Endodermal cell (in vitro differentiated cells): ENCODE results near the gene CHRM2. TPM values are rescaled to one million over a fixed set of nuclear protein-coding genes. Genes with fewer than 3 reads are reported as not detected.

Experiments
- DNase-seq: peaks from one replicate; pipeline ENCODE4 v3.0.0-alpha.2; 2017
- H3K27ac ChIP-seq: 2 replicates; pipeline ENCODE4 v1.5.1; 2013; ENCODE audit warnings: mild to moderate bottlenecking, low read depth, low read length, moderate library complexity
- H3K27me3 ChIP-seq: 2 replicates; pipeline ENCODE4 v1.6.1; 2013; ENCODE audit warnings: mild to moderate bottlenecking, low read length, moderate library complexity; ENCODE audit not compliant: insufficient read depth, control insufficient read depth, poor library complexity, severe bottlenecking
- H3K36me3 ChIP-seq: 2 replicates; pipeline ENCODE4 v1.7.0; 2013; ENCODE audit warnings: mild to moderate bottlenecking, low read length, moderate library complexity; ENCODE audit not compliant: control insufficient read depth, insufficient read depth
- H3K4me1 ChIP-seq: one replicate; pipeline ENCODE4 v1.7.0; 2013; ENCODE audit warnings: low read length; ENCODE audit not compliant: control insufficient read depth, insufficient read depth
- H3K4me3 ChIP-seq: 2 replicates; pipeline ENCODE4 v1.5.1; 2013; ENCODE audit warnings: mild to moderate bottlenecking, low read length, moderate library complexity
- H3K9ac ChIP-seq: 2 replicates; pipeline ENCODE4 v1.6.1; 2013; ENCODE audit warnings: mild to moderate bottlenecking, low read length, moderate library complexity; ENCODE audit not compliant: poor library complexity, severe bottlenecking; ENCODE audit errors: extremely low read depth
- H3K9me3 ChIP-seq: 2 replicates; pipeline ENCODE4 v1.6.1; 2013; ENCODE audit warnings: mild to moderate bottlenecking, low read length, moderate library complexity; ENCODE audit not compliant: control insufficient read depth
- H3K27ac Mint-ChIP-seq: 2 replicates; pipeline ENCODE4 v1.8.0; 2020; ENCODE audit warnings: mixed read lengths
- H3K27me3 Mint-ChIP-seq: 2 replicates; pipeline ENCODE4 v1.8.0; 2021; ENCODE audit warnings: mild to moderate bottlenecking, mixed read lengths; ENCODE audit not compliant: insufficient read depth
- H3K36me3 Mint-ChIP-seq: 2 replicates; pipeline ENCODE4 v1.8.0; 2020; ENCODE audit warnings: low read depth, mixed read lengths
- H3K4me1 Mint-ChIP-seq: 2 replicates; pipeline ENCODE4 v1.8.0; 2020; ENCODE audit warnings: mixed read lengths
- H3K4me3 Mint-ChIP-seq: 2 replicates; pipeline ENCODE4 v1.8.0; 2020; ENCODE audit warnings: mild to moderate bottlenecking, moderate library complexity, mixed read lengths
- H3K9me3 Mint-ChIP-seq: 2 replicates; pipeline ENCODE4 v1.8.0; 2020; ENCODE audit warnings: mild to moderate bottlenecking, mixed read lengths
- WGBS, 2 experiments: methylation state at CpG; one replicate each; pipeline versions ENCODE4 v1.1.5 to v1.1.7; 2013; ENCODE audit warnings: missing lambda C conversion rate in 2 of 2, mixed read lengths in 1 of 2; ENCODE audit not compliant: insufficient coverage in 1 of 2, insufficient read length in 1 of 2; 5-methylcytosine and 5-hydroxymethylcytosine counted together
- total RNA-seq, 2 donors: library from RNA; stranded (reverse); fragmentation: NEBNext Ultra II Directional in 1 of 2; extraction: Animal tissue kit (Norgen Biotek cat#: 25700) in 1 of 2; gene quantifications; 2 replicates in 1 of 2; 3 replicates in 1 of 2; pipeline ENCODE4 v1.2.1, GENCODE V29; 2021
- TF ChIP-seq, protein P1 (sequence below): fragments of 200-600 bp; sonication (generic); conservative IDR thresholded peaks from 2 replicates; pipeline ENCODE4 v1.5.0; 2021; ENCODE audit warnings: antibody characterized with exemption, mild to moderate bottlenecking

Gene CHRM2
- total RNA-seq, 2 donors from 2014 or later: not detected

DNA sequence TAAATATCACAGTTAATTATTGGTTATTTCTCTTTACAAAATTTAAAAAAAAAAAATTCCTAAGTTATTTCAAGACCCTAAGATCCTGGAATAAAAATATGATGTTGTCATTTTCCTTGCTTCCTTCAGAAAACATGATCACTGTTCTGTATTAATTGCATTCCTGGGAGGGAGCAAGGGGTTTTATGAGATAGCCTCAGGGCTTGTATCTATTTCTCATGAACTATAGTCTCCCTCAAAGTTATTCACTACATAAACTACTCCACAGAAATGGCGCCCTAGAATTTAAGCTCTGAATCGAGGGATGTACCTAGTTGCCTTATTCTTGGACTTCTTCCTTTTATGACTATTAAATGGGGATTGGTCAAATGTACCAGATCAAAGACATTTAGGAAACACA is 170.3 kb downstream of the CHRM2 start:
- Mint-ChIP-seq H3K36me3 (no peaks in the 10 kb centered on the region), H3K9me3 (no peaks in the 10 kb centered on the region), H3K4me3 (no peak overlapping the region), H3K27me3 (no peaks in the 10 kb centered on the region), H3K27ac (no peak overlapping the region), H3K4me1 (peaks cover 20% of the 10 kb centered on the region)
- WGBS, 2 experiments: 90% methylated on average over 2 of the region's 2 CpGs; no CpG with 5 or more reads in 1 of the 2 experiments
- Histone ChIP-seq H3K36me3 (no peaks in the 10 kb centered on the region), H3K4me1 (peaks cover 2% of the 10 kb centered on the region), H3K9me3 (peaks cover 3% of the 10 kb centered on the region), H3K4me3 (no peak overlapping the region), H3K9ac (no peak overlapping the region), H3K27ac (no peak overlapping the region), H3K27me3 (no peaks in the 10 kb centered on the region)
- TF ChIP-seq, protein P1, sequence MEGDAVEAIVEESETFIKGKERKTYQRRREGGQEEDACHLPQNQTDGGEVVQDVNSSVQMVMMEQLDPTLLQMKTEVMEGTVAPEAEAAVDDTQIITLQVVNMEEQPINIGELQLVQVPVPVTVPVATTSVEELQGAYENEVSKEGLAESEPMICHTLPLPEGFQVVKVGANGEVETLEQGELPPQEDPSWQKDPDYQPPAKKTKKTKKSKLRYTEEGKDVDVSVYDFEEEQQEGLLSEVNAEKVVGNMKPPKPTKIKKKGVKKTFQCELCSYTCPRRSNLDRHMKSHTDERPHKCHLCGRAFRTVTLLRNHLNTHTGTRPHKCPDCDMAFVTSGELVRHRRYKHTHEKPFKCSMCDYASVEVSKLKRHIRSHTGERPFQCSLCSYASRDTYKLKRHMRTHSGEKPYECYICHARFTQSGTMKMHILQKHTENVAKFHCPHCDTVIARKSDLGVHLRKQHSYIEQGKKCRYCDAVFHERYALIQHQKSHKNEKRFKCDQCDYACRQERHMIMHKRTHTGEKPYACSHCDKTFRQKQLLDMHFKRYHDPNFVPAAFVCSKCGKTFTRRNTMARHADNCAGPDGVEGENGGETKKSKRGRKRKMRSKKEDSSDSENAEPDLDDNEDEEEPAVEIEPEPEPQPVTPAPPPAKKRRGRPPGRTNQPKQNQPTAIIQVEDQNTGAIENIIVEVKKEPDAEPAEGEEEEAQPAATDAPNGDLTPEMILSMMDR: no peak
- no peak for DNase-seq

- WGBS, 2 experiments: 81 to 93% methylated on average over 7 of the region's 7 CpGs
- Mint-ChIP-seq H3K27ac (no peak overlapping the region), H3K4me1 (peaks cover 20% of the 10 kb centered on the region), H3K9me3 (peaks cover 11% of the 10 kb centered on the region), H3K36me3 (peaks cover 3% of the 10 kb centered on the region), H3K4me3 (no peak overlapping the region), H3K27me3 (no peaks in the 10 kb centered on the region)
- Histone ChIP-seq H3K9ac (no peak overlapping the region), H3K27ac (no peak overlapping the region), H3K4me1 (peaks cover 2% of the 10 kb centered on the region), H3K4me3 (no peak overlapping the region), H3K9me3 (peaks cover 23% of the 10 kb centered on the region), H3K36me3 (no peaks in the 10 kb centered on the region), H3K27me3 (no peaks in the 10 kb centered on the region)
- TF ChIP-seq, protein P1: no peak
- DNase-seq: no peak
Measured at GRCh38 chr7:137040745-137041144, 172.3 kb downstream of the CHRM2 start.

- Mint-ChIP-seq H3K27me3 (no peaks in the 10 kb centered on the region), H3K36me3 (peaks cover 3% of the 10 kb centered on the region), H3K9me3 (peaks cover 13% of the 10 kb centered on the region), H3K4me3 (no peak overlapping the region), H3K27ac (no peak overlapping the region), H3K4me1 (peaks cover 24% of the 10 kb centered on the region)
- 97% methylated on average over 3 of the region's 3 CpGs; no CpG with 5 or more reads in 1 of the 2 experiments for WGBS, 2 experiments
- TF ChIP-seq, protein P1: no peak
- Histone ChIP-seq H3K27ac (no peak overlapping the region), H3K36me3 (no peaks in the 10 kb centered on the region), H3K4me1 (peaks cover 8% of the 10 kb centered on the region), H3K9ac (no peak overlapping the region), H3K27me3 (no peaks in the 10 kb centered on the region), H3K4me3 (peak overlapping the region; percentile 21), H3K9me3 (peaks cover 25% of the 10 kb centered on the region)
- no peak for DNase-seq
Measured at GRCh38 chr7:137045573-137045972, 177.1 kb downstream of the CHRM2 start.
